DOHH2 (cell line): Measurements from ENCODE around the gene PPM1H.

Experiments used
- EZH2phosphoT487 ChIP-seq: fragments of 200-600 bp; sonication (generic); IDR thresholded peaks from 2 replicates; pipeline ENCODE4 v1.6.1; 2017; ENCODE audit warnings: borderline replicate concordance, mild to moderate bottlenecking, antibody characterized with exemption, low read length, moderate library complexity, mixed read lengths
- TF ChIP-seq, protein P1 (sequence below): fragments of 200-600 bp; sonication (generic); IDR thresholded peaks from one replicate; pipeline ENCODE4 v1.5.1; 2014; ENCODE audit warnings: antibody characterized with exemption, mild to moderate bottlenecking, low read depth, low read length; ENCODE audit not compliant: poor library complexity, severe bottlenecking

DNA sequence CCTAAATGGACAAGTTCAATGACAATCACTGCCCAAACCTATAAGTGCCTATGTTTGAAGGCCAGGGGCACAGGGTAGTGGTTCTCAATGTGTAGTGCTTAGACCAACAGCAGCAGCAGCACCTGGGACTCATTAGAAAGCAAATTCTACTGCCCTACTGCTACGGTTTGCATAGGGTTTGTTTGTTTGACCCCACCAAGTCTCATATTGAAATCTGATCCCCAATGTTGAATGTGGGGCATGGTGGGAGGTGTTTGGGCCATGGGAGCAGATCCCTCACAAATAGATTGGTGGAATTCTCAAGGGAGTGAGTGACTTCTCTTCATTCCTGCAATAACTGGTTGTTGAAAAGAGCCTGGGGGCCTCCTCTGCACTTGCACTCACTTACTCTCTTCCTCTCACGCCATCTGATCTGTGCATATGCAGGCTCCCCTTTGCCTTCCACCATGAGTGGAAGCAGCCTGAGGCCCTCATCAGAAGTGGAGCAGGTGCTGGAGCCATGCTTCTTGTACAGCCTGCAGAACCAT lies 39.5 kb downstream of the PPM1H start:
- TF ChIP-seq, protein P1, sequence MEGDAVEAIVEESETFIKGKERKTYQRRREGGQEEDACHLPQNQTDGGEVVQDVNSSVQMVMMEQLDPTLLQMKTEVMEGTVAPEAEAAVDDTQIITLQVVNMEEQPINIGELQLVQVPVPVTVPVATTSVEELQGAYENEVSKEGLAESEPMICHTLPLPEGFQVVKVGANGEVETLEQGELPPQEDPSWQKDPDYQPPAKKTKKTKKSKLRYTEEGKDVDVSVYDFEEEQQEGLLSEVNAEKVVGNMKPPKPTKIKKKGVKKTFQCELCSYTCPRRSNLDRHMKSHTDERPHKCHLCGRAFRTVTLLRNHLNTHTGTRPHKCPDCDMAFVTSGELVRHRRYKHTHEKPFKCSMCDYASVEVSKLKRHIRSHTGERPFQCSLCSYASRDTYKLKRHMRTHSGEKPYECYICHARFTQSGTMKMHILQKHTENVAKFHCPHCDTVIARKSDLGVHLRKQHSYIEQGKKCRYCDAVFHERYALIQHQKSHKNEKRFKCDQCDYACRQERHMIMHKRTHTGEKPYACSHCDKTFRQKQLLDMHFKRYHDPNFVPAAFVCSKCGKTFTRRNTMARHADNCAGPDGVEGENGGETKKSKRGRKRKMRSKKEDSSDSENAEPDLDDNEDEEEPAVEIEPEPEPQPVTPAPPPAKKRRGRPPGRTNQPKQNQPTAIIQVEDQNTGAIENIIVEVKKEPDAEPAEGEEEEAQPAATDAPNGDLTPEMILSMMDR, result no peak
- no peak for TF ChIP-seq EZH2phosphoT487
